Stimulated activated effector memory CD8-positive, alpha-beta T cell treated with anti-CD3 and anti-CD28 coated beads, Interleukin-12 subunit alpha, Interleukin-12 subunit beta, amount 100 ng/mL, for 72 hours (primary cell): ENCODE data around the gene TTLL8.

ENCODE experiments used
- ATAC-seq: fragments of 150-1000 bp; cut with Tn5 transposase; 2 replicates; pipeline ENCODE4 v1.10.0; 2021
- DNase-seq, 2 donors: peaks; one replicate each; pipeline ENCODE4 v3.0.0; 2021 to 2022; ENCODE audit warnings: low spot score in 2 of 2
- H3K27ac Mint-ChIP-seq: one replicate; pipeline ENCODE4 v1.8.0; 2022; ENCODE audit warnings: mild to moderate bottlenecking, mixed read lengths
- H3K36me3 Mint-ChIP-seq: one replicate; pipeline ENCODE4 v1.8.0; 2022; ENCODE audit warnings: mild to moderate bottlenecking, mixed read lengths
- H3K4me1 Mint-ChIP-seq: one replicate; pipeline ENCODE4 v1.8.0; 2022; ENCODE audit warnings: mixed read lengths
- H3K4me3 Mint-ChIP-seq: one replicate; pipeline ENCODE4 v1.8.0; 2022; ENCODE audit warnings: mild to moderate bottlenecking, mixed read lengths
- H3K9me3 Mint-ChIP-seq: one replicate; pipeline ENCODE4 v1.8.0; 2022; ENCODE audit warnings: mixed read lengths

Gene TTLL8

GRCh38 chr22:50014053-50014501 is 44.0 kb downstream of the TTLL8 start:
- Mint-ChIP-seq H3K9me3 (no peaks in the 10 kb centered on the region), H3K36me3 (peaks cover 9% of the 10 kb centered on the region), H3K27ac (no peak overlapping the region), H3K4me3 (peak overlapping the region; percentile 41), H3K4me1 (peaks cover 19% of the 10 kb centered on the region)
- DNase-seq (no peak), ATAC-seq (no peak)

DNA sequence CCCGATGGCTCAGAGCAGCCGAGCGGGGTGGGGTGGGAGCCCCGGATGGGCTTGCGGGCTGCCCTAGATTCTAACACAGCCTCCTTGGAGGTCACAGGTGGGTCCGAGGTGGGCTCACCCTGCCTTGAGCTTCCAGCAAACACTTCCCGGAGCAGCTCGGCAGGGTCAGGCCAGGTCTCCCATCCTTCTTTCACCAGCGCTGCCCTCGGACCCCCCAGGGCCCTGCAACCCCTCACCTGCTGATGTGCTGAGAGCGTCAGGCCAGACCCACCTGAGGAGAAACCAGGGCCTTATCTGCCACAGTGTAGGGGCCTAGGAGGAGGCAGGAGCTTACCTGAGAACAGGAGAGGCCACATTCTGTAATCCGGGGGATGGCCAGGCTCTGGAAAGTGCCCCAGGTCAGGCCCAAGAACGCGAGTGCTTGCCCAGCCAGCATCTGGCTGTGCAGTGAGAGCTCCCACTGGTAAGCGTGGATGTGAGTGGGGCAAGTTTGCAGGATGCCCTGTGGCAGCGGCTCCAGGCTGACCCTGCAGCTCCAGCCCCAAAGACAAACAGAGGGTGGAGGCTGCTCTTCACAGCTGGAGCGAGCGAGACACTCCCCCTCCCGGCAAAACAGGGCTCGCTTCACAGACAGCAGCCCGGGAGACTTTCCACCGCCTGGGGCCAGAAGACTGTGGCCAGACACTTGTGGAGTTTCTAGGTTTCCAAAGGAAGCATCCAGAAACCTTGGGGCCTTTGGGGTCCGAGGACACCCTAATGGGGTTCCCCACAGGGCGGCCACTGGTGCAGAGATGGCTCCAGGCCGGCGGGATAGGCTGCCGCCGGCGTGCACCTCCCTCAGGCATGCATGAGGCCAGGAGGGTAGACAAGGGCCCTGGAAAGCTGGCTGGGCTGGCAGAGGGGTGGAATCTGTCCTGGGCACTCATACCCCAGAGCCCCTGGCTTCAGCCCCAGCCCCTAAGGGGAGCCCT is 45.6 kb downstream of the TTLL8 start, which contains the start of gene IL17REL:
Gene IL17REL, minus strand, starts transcription at position 555 of the 971 bp plus-strand sequence. Its CDS starts 119 bp downstream, at position 436.
- DNase-seq: no peak
- no peak for ATAC-seq
- Mint-ChIP-seq H3K9me3 (no peaks in the 10 kb centered on the region), H3K4me1 (peaks cover 19% of the 10 kb centered on the region), H3K36me3 (peaks cover 9% of the 10 kb centered on the region), H3K4me3 (peak within 1 kb of the TSS; percentile 78), H3K27ac (peak within 1 kb of the TSS; percentile 91)

DNA sequence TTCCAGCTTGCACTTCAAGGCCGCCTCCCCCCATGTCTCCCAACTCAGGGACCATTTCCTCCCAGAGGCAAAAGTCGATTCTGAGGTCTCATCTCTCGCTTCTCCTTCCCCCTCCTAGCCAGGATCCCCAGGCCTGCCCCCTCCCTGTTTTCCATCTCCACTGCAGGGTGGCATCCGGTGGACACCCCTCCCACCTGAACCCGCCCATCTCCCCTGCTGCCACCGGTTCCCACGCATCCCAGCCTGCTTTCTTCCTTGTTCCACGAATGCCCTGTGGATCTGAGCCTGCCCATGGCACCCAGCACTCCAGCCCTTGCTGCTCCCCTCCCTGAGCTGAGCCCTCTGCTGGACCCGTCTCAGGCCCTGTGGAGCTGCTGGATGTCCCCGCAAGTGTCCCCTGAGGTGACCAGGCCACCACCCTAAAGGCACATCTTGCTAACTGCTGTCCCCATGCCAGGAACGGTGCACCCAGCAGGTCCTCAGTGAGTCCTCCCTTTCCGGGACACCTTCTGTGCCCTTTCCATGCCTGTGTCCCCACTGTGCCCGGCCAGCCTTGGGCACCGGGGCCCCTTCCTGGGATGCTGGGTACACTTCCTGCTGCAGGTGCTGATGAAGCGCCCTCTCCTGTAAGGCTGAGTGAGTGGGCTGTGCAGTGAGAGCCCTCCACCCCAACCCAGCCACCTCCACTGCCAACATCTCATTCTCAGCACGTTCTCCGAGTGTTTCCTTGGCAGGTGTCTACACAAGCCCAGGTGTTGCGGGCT is 46.5 kb downstream of the TTLL8 start:
- Mint-ChIP-seq H3K36me3 (peaks cover 9% of the 10 kb centered on the region), H3K9me3 (no peaks in the 10 kb centered on the region), H3K4me1 (peaks cover 19% of the 10 kb centered on the region), H3K27ac (peak overlapping the region; percentile 91), H3K4me3 (peak overlapping the region; percentile 78)
- DNase-seq (no peak), ATAC-seq (no peak)

GRCh38 chr22:50010676-50011446 is 47.2 kb downstream of the TTLL8 start:
- peaks cover 19% of the 10 kb centered on the region for H3K4me1 Mint-ChIP-seq
- no peaks in the 10 kb centered on the region for H3K9me3 Mint-ChIP-seq
- DNase-seq: peak in 1 of 2 donors; percentile 73
- peak overlapping the region; percentile 91 for H3K27ac Mint-ChIP-seq
- peak; percentile 61 for ATAC-seq
- peak overlapping the region; percentile 78 for H3K4me3 Mint-ChIP-seq
- H3K36me3 Mint-ChIP-seq: peaks cover 14% of the 10 kb centered on the region

DNA sequence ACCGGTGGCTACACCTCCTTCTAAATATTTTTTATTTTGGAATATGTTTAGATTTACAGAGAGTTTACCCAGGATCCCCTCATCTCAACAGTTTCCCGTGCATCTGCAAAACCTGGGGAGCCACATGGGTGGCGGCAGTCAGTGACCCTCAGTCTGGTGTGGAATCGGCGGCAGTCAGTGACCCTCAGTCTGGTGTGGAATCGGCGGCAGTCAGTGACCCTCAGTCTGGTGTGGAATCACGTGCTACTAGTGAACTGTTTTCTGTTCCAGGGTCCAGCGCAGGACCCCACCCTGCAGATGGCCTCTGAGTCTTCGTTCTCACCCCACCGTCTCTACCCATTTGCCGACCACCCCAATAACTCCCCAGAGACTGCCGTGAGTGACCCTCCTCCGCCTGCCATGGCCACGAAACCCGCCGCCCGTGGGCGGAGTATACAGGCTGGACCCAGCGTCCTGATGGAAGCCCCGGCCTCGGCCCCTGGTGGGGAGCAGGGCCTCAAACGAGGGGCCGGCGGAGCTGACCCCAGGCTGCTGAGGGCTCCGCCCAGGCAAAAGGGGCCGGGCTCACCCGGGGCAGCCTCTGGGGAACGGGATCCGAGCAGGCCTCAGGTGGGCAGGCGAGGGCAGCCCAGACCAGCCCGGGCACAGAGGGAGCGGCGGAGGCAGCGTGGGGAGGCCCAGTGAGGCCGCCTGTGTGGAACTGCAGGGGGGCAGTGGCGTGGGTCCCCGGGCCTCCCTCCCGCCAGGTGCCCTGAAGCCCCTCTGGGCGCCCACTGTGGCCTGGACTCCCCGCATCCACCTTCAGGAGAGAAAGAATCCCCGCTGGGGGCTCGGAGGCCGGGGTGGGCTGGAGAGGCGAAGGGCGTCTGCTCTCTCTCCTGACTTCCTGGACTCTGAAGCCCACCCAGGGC is 48.1 kb downstream of the TTLL8 start:
- ATAC-seq (no peak), DNase-seq (no peak)
- no peak overlapping the region for H3K27ac Mint-ChIP-seq
- H3K36me3 Mint-ChIP-seq: peaks cover 14% of the 10 kb centered on the region
- peak overlapping the region; percentile 78 for H3K4me3 Mint-ChIP-seq
- no peaks in the 10 kb centered on the region for H3K9me3 Mint-ChIP-seq
- peaks cover 24% of the 10 kb centered on the region for H3K4me1 Mint-ChIP-seq

DNA sequence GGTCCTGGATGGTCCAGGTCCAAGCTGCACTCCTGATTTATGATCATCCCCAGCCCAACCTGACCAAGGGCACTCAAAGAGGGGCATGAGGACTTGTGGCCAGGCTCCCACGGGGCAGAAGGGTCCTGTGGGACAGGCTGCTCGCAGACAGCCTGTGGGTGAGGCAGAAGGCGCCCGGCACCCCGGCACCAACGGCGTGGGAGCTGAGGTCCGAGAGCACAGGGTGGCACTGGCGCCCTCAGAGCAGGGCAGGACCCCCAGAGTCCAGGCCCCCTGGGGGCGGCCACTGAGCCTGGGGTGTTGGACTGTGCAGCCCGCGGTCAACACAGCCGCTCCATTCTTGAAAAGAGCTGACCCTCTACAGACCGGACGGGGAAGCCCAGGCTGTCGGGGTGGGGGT is 48.8 kb downstream of the TTLL8 start:
- peaks cover 14% of the 10 kb centered on the region for H3K36me3 Mint-ChIP-seq
- H3K4me3 Mint-ChIP-seq: no peak overlapping the region
- H3K4me1 Mint-ChIP-seq: peaks cover 29% of the 10 kb centered on the region
- DNase-seq: no peak
- no peak for ATAC-seq
- no peak overlapping the region for H3K27ac Mint-ChIP-seq
- no peaks in the 10 kb centered on the region for H3K9me3 Mint-ChIP-seq

GRCh38 chr22:50008151-50009040 is 49.7 kb downstream of the TTLL8 start:
- Mint-ChIP-seq H3K4me3 (no peak overlapping the region), H3K36me3 (peaks cover 14% of the 10 kb centered on the region), H3K4me1 (peaks cover 24% of the 10 kb centered on the region), H3K9me3 (no peaks in the 10 kb centered on the region), H3K27ac (no peak overlapping the region)
- no peak for DNase-seq
- ATAC-seq: no peak

DNA sequence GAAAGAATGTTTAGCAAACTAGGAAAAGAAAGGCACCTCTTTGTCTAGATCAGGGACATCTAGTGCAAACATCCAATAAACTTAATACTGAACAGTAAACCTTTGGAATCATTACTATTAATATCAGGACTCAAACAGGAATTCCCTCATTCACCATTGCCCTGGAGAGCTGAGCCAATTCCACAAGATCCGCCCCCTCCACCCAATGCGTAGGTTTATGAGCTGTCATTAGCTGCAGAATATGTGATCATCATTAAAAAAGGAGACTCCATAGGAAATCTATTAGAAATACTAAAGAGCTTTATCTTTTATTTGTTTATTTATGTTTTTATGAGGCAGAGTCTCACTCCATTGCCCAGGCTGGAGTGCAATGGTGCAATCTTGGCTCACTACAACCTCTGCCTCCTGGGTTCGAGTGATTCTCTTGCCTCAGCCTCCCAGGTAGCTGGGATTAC is 51.0 kb downstream of the TTLL8 start:
- no peak overlapping the region for H3K27ac Mint-ChIP-seq
- peaks cover 13% of the 10 kb centered on the region for H3K36me3 Mint-ChIP-seq
- H3K9me3 Mint-ChIP-seq: no peaks in the 10 kb centered on the region
- ATAC-seq (no peak), DNase-seq (no peak)
- peaks cover 22% of the 10 kb centered on the region for H3K4me1 Mint-ChIP-seq
- no peak overlapping the region for H3K4me3 Mint-ChIP-seq

- no peak for DNase-seq
- peak; percentile 51 for ATAC-seq
- Mint-ChIP-seq H3K36me3 (peaks cover 5% of the 10 kb centered on the region), H3K4me3 (peak overlapping the region; percentile 21), H3K27ac (peak overlapping the region; percentile 80), H3K4me1 (peaks cover 16% of the 10 kb centered on the region), H3K9me3 (no peaks in the 10 kb centered on the region)
These were observed 53.2 kb downstream of the TTLL8 start for GRCh38 chr22:50004918-50005317.

DNA sequence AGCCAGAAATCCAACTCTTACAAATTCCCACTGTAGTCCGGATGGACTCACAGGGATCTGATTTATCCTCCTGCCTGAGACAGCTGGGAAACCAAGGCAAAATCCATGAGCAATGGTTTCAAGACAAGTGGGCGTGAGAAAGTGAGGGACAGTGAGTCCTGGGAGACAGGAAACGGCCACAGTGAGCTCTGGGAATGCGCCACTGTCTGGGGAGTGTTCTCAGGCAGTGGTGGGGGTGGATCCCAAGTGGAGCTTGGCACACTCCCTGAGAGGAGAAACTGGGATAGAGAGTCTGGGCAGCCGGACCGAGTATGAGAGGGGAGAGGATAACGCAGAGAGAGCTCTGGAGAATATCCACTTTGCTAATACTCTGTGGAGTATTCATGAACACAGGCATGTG is 55.3 kb downstream of the TTLL8 start:
- Mint-ChIP-seq H3K27ac (no peak overlapping the region), H3K36me3 (peaks cover 5% of the 10 kb centered on the region), H3K4me3 (no peak overlapping the region), H3K9me3 (no peaks in the 10 kb centered on the region), H3K4me1 (peaks cover 27% of the 10 kb centered on the region)
- no peak for ATAC-seq
- no peak for DNase-seq

GRCh38 chr22:50001388-50002231 is 56.5 kb downstream of the TTLL8 start:
- H3K4me3 Mint-ChIP-seq: no peak overlapping the region
- H3K4me1 Mint-ChIP-seq: peaks cover 27% of the 10 kb centered on the region
- no peaks in the 10 kb centered on the region for H3K9me3 Mint-ChIP-seq
- peaks cover 5% of the 10 kb centered on the region for H3K36me3 Mint-ChIP-seq
- DNase-seq (no peak), ATAC-seq (no peak)
- no peak overlapping the region for H3K27ac Mint-ChIP-seq

GRCh38 chr22:50000587-50001387 is 57.3 kb downstream of the TTLL8 start:
- DNase-seq (no peak), ATAC-seq (no peak)
- Mint-ChIP-seq H3K9me3 (no peaks in the 10 kb centered on the region), H3K36me3 (no peaks in the 10 kb centered on the region), H3K4me1 (peaks cover 27% of the 10 kb centered on the region), H3K4me3 (no peak overlapping the region), H3K27ac (no peak overlapping the region)
